Esophagus (tissue), 2 donors: ENCODE measurements around the gene CCDC57. TPM values are rescaled to one million over a fixed set of nuclear protein-coding genes. Genes with fewer than 3 reads are reported as not detected.

Experiments used
- H3K27ac ChIP-seq, 2 donors: one replicate each; pipeline ENCODE4 v1.5.1; 2013; ENCODE audit warnings: low read depth in 2 of 2, mild to moderate bottlenecking in 2 of 2, inconsistent platforms in 1 of 2, low read length in 1 of 2, moderate library complexity in 1 of 2
- H3K27me3 ChIP-seq, 2 donors: one replicate each; pipeline ENCODE4 v1.6.1; 2013; ENCODE audit warnings: low read length in 2 of 2, control low read depth in 1 of 2, mild to moderate bottlenecking in 1 of 2; ENCODE audit not compliant: insufficient read depth in 2 of 2, control insufficient read depth in 1 of 2
- H3K36me3 ChIP-seq, 2 donors: one replicate each; pipeline ENCODE4 v1.6.1; 2013; ENCODE audit warnings: low read length in 1 of 2; ENCODE audit not compliant: control insufficient read depth in 2 of 2, insufficient read depth in 2 of 2
- H3K4me1 ChIP-seq, 2 donors: one replicate each; pipeline ENCODE4 v1.6.1; 2013; ENCODE audit warnings: low read length in 1 of 2; ENCODE audit not compliant: control insufficient read depth in 2 of 2, insufficient read depth in 2 of 2
- H3K4me3 ChIP-seq, 2 donors: one replicate each; pipeline ENCODE4 v1.5.1; 2013; ENCODE audit warnings: low read length in 2 of 2, mild to moderate bottlenecking in 2 of 2, low read depth in 1 of 2, moderate library complexity in 1 of 2
- H3K9me3 ChIP-seq, 2 donors: one replicate each; pipeline ENCODE4 v1.6.1; 2013; ENCODE audit warnings: mild to moderate bottlenecking in 2 of 2, low read depth in 1 of 2, low read length in 1 of 2, moderate library complexity in 1 of 2; ENCODE audit not compliant: control insufficient read depth in 2 of 2, insufficient read depth in 1 of 2
- WGBS, 2 donors: extraction: QIAGEN DNeasy Blood & Tissue Kit; methylation state at CpG; one replicate each; pipeline ENCODE4 v1.1.7; 2013; 5-methylcytosine and 5-hydroxymethylcytosine counted together
- polyA plus RNA-seq, 2 donors: library from polyadenylated mRNA; stranded (reverse); fragments of 200-250 nt; gene quantifications; one replicate each; pipeline ENCODE4 v1.2.3, GENCODE V29; 2013
- donor health status: healthy with polysubstance abuse.
- donor health status: Bipolar disorder and iron deficiency.

Gene CCDC57
- polyA plus RNA-seq, 2 donors = 16.3 to 33.7 TPM

- H3K9me3 ChIP-seq = peaks cover 0 to 2% of the 10 kb centered on the region in 2 donors
- WGBS, 2 donors = 95 to 96% methylated on average over 48 of the region's 48 CpGs
- no peak overlapping the region for H3K4me3 ChIP-seq
- no peaks in the 10 kb centered on the region for H3K27me3 ChIP-seq
- no peaks in the 10 kb centered on the region for H3K4me1 ChIP-seq
- peaks cover 45 to 99% of the 10 kb centered on the region in 2 donors for H3K36me3 ChIP-seq
- H3K27ac ChIP-seq = no peak overlapping the region
These were observed 124.4 kb downstream of the CCDC57 start for GRCh38 chr17:82087961-82088837.

GRCh38 chr17:82086941-82087906 lies 125.4 kb downstream of the CCDC57 start:
- H3K27ac ChIP-seq = no peak overlapping the region
- 89 to 94% methylated on average over 38 to 39 of the region's 39 CpGs for WGBS, 2 donors

GRCh38 chr17:82085931-82086764 lies 126.5 kb downstream of the CCDC57 start:
- Histone ChIP-seq H3K9me3 (peaks cover 0 to 2% of the 10 kb centered on the region in 2 donors), H3K27ac (no peak overlapping the region), H3K4me3 (no peak overlapping the region), H3K27me3 (no peaks in the 10 kb centered on the region), H3K36me3 (peaks cover 40 to 98% of the 10 kb centered on the region in 2 donors), H3K4me1 (no peaks in the 10 kb centered on the region)
- WGBS, 2 donors = 90 to 92% methylated on average over 25 of the region's 25 CpGs

More at GRCh38 chr17:82086941-82087906, 125.4 kb downstream of the CCDC57 start:
- H3K4me3 ChIP-seq = no peak overlapping the region
- no peaks in the 10 kb centered on the region for H3K4me1 ChIP-seq
- H3K36me3 ChIP-seq = peaks cover 46 to 99% of the 10 kb centered on the region in 2 donors
- H3K9me3 ChIP-seq = peaks cover 0 to 2% of the 10 kb centered on the region in 2 donors
- no peaks in the 10 kb centered on the region for H3K27me3 ChIP-seq

GRCh38 chr17:82085031-82085861 lies 127.4 kb downstream of the CCDC57 start:
- H3K27ac ChIP-seq = no peak overlapping the region
- H3K36me3 ChIP-seq = peaks cover 45 to 99% of the 10 kb centered on the region in 2 donors
- 83 to 90% methylated on average over 39 to 49 of the region's 49 CpGs for WGBS, 2 donors
- H3K9me3 ChIP-seq = no peaks in the 10 kb centered on the region
- H3K4me3 ChIP-seq = no peak overlapping the region
- no peaks in the 10 kb centered on the region for H3K27me3 ChIP-seq
- H3K4me1 ChIP-seq = no peaks in the 10 kb centered on the region

- H3K4me1 ChIP-seq = no peaks in the 10 kb centered on the region
- H3K36me3 ChIP-seq = peaks cover 45 to 97% of the 10 kb centered on the region in 2 donors
- no peaks in the 10 kb centered on the region for H3K27me3 ChIP-seq
- 91 to 93% methylated on average over 31 of the region's 31 CpGs for WGBS, 2 donors
- H3K4me3 ChIP-seq = no peak overlapping the region
- no peak overlapping the region for H3K27ac ChIP-seq
- no peaks in the 10 kb centered on the region for H3K9me3 ChIP-seq
These were observed 128.1 kb downstream of the CCDC57 start for GRCh38 chr17:82084373-82085030.

- Histone ChIP-seq H3K27me3 (no peaks in the 10 kb centered on the region), H3K36me3 (peaks cover 42 to 96% of the 10 kb centered on the region in 2 donors), H3K4me1 (no peaks in the 10 kb centered on the region), H3K9me3 (no peaks in the 10 kb centered on the region), H3K4me3 (no peak overlapping the region), H3K27ac (no peak overlapping the region)
- 90 to 91% methylated on average over 51 to 55 of the region's 55 CpGs for WGBS, 2 donors
These were observed 128.9 kb downstream of the CCDC57 start for GRCh38 chr17:82083533-82084359.

GRCh38 chr17:82083009-82083408 lies 129.6 kb downstream of the CCDC57 start:
- Histone ChIP-seq H3K27ac (no peak overlapping the region), H3K9me3 (no peaks in the 10 kb centered on the region), H3K4me3 (no peak overlapping the region), H3K27me3 (no peaks in the 10 kb centered on the region), H3K36me3 (peaks cover 38 to 91% of the 10 kb centered on the region in 2 donors), H3K4me1 (no peaks in the 10 kb centered on the region)
- 91 to 96% methylated on average over 24 of the region's 24 CpGs for WGBS, 2 donors
